CD8-positive, alpha-beta memory T cell (primary cell): ENCODE results near the gene VDAC2. TPM values are rescaled to one million over a fixed set of nuclear protein-coding genes. Genes with fewer than 3 reads are reported as not detected.

Experiments used
- CTCF ChIA-PET: fragments of 350-600 bp; sonication (Branson Sonifier 250); formaldehyde crosslinking; loops from one replicate; lab custom pipeline; 2021; ENCODE audit warnings: antibody characterized with exemption; lab: Charles Lee
- POLR2A ChIA-PET: fragments of 350-600 bp; sonication (Branson Sonifier 250); formaldehyde crosslinking; loops from one replicate; lab custom pipeline; 2021; ENCODE audit warnings: antibody characterized with exemption; lab: Charles Lee
- DNase-seq, 5 donors: peaks; one replicate each; pipeline versions ENCODE4 v3.0.0 to v3.0.0-alpha.2; 2020 to 2022; ENCODE audit warnings: mixed read lengths in 1 of 5
- H3K27ac ChIP-seq: one replicate; pipeline ENCODE4 v1.7.0; 2013; ENCODE audit warnings: low read depth, mild to moderate bottlenecking, low read length, moderate library complexity
- H3K27me3 ChIP-seq: 2 replicates; pipeline ENCODE4 v1.7.0; 2013; ENCODE audit warnings: low read length, mild to moderate bottlenecking; ENCODE audit not compliant: insufficient read depth, poor library complexity, severe bottlenecking
- H3K36me3 ChIP-seq: 2 replicates; pipeline ENCODE4 v1.7.0; 2013; ENCODE audit warnings: mild to moderate bottlenecking, low read length, moderate library complexity; ENCODE audit not compliant: insufficient read depth
- H3K4me1 ChIP-seq: 2 replicates; pipeline ENCODE4 v1.7.0; 2013; ENCODE audit warnings: mild to moderate bottlenecking, low read length, moderate library complexity; ENCODE audit not compliant: insufficient read depth
- H3K4me3 ChIP-seq: 2 replicates; pipeline ENCODE4 v1.7.0; 2013; ENCODE audit warnings: mild to moderate bottlenecking, low read length
- H3K9me3 ChIP-seq: 2 replicates; pipeline ENCODE4 v1.7.0; 2013; ENCODE audit warnings: mild to moderate bottlenecking, low read length
- H3K27ac Mint-ChIP-seq, 8 donors: one replicate each; pipeline ENCODE4 v1.8.0; 2020 to 2021; ENCODE audit warnings: mixed read lengths in 8 of 8, mild to moderate bottlenecking in 6 of 8, inconsistent platforms in 3 of 8, moderate library complexity in 3 of 8
- H3K27me3 Mint-ChIP-seq, 2 donors: one replicate each; pipeline ENCODE4 v1.8.0; 2020 to 2021; ENCODE audit warnings: mixed read lengths in 2 of 2, mild to moderate bottlenecking in 1 of 2, moderate library complexity in 1 of 2
- H3K36me3 Mint-ChIP-seq, 3 donors: one replicate each; pipeline ENCODE4 v1.8.0; 2020 to 2021; ENCODE audit warnings: mixed read lengths in 3 of 3, inconsistent platforms in 1 of 3, mild to moderate bottlenecking in 1 of 3
- H3K4me1 Mint-ChIP-seq, 3 donors: one replicate each; pipeline ENCODE4 v1.8.0; 2020 to 2021; ENCODE audit warnings: mixed read lengths in 3 of 3, inconsistent platforms in 1 of 3, mild to moderate bottlenecking in 1 of 3
- H3K4me3 Mint-ChIP-seq, 7 donors: one replicate each; pipeline ENCODE4 v1.8.0; 2020 to 2021; ENCODE audit warnings: mixed read lengths in 7 of 7, mild to moderate bottlenecking in 6 of 7, moderate library complexity in 4 of 7, inconsistent platforms in 2 of 7
- H3K9me3 Mint-ChIP-seq, 5 donors: one replicate each; pipeline ENCODE4 v1.8.0; 2020 to 2022; ENCODE audit warnings: mixed read lengths in 5 of 5, mild to moderate bottlenecking in 3 of 5, moderate library complexity in 2 of 5, inconsistent platforms in 1 of 5
- polyA plus RNA-seq: library from polyadenylated mRNA; unstranded; fragments of 300-500 nt; fragmentation: Illumina TruSeq; gene quantifications from one replicate; pipeline ENCODE4 v1.2.3, GENCODE V29; 2021
- total RNA-seq, 2 experiments: library from RNA; stranded (reverse); gene quantifications; one replicate each; pipeline ENCODE4 v1.2.3, GENCODE V29; 2021

Gene VDAC2
- total and polyA plus RNA-seq, 3 experiments from 2014 or later: 149 to 261 (median 247) TPM

GRCh38 chr10:75261813-75262705 lies 51.5 kb downstream of the VDAC2 start:
- Histone ChIP-seq H3K27me3 (no peaks in the 10 kb centered on the region), H3K9me3 (no peaks in the 10 kb centered on the region), H3K4me3 (no peak overlapping the region), H3K4me1 (no peaks in the 10 kb centered on the region), H3K27ac (no peak overlapping the region), H3K36me3 (no peaks in the 10 kb centered on the region)
- H3K4me3 Mint-ChIP-seq: no peak overlapping the region
- CTCF ChIA-PET: no interaction called here
- H3K4me1 Mint-ChIP-seq: no peaks in the 10 kb centered on the region
- POLR2A ChIA-PET: no interaction called here
- peaks cover 3 to 7% of the 10 kb centered on the region in 2 donors for H3K27me3 Mint-ChIP-seq
- DNase-seq: no peak
- H3K27ac Mint-ChIP-seq: no peak overlapping the region
- no peaks in the 10 kb centered on the region for H3K36me3 Mint-ChIP-seq
- peaks cover 0 to 2% (median 0%) of the 10 kb centered on the region in 5 donors for H3K9me3 Mint-ChIP-seq

- no peak overlapping the region for H3K27ac Mint-ChIP-seq
- Histone ChIP-seq H3K4me1 (no peaks in the 10 kb centered on the region), H3K4me3 (no peak overlapping the region), H3K36me3 (no peaks in the 10 kb centered on the region), H3K9me3 (no peaks in the 10 kb centered on the region), H3K27me3 (no peaks in the 10 kb centered on the region), H3K27ac (no peak overlapping the region)
- peaks cover 3 to 4% of the 10 kb centered on the region in 2 donors for H3K27me3 Mint-ChIP-seq
- no peak for DNase-seq
- CTCF ChIA-PET: no interaction called here
- H3K4me3 Mint-ChIP-seq: no peak overlapping the region
- H3K36me3 Mint-ChIP-seq: no peaks in the 10 kb centered on the region
- no peaks in the 10 kb centered on the region for H3K4me1 Mint-ChIP-seq
- peaks cover 0 to 2% (median 0%) of the 10 kb centered on the region in 5 donors for H3K9me3 Mint-ChIP-seq
- POLR2A ChIA-PET: no interaction called here
These were observed 53.2 kb downstream of the VDAC2 start for GRCh38 chr10:75263806-75264205.

GRCh38 chr10:75265856-75266255 lies 55.3 kb downstream of the VDAC2 start:
- H3K4me3 ChIP-seq: no peak overlapping the region
- Mint-ChIP-seq H3K9me3 (no peaks in the 10 kb centered on the region), H3K27ac (no peak overlapping the region), H3K27me3 (peaks cover 3 to 4% of the 10 kb centered on the region in 2 donors), H3K36me3 (no peaks in the 10 kb centered on the region), H3K4me1 (no peaks in the 10 kb centered on the region), H3K4me3 (no peak overlapping the region)
- no peaks in the 10 kb centered on the region for H3K9me3 ChIP-seq
- POLR2A ChIA-PET: no interaction called here
- H3K36me3 ChIP-seq: no peaks in the 10 kb centered on the region
- CTCF ChIA-PET: no interaction called here
- no peak overlapping the region for H3K27ac ChIP-seq
- no peaks in the 10 kb centered on the region for H3K27me3 ChIP-seq
- DNase-seq: no peak
- no peaks in the 10 kb centered on the region for H3K4me1 ChIP-seq

GRCh38 chr10:75266945-75267344 lies 56.3 kb downstream of the VDAC2 start:
- no peaks in the 10 kb centered on the region for H3K4me1 Mint-ChIP-seq
- H3K27ac Mint-ChIP-seq: no peak overlapping the region
- Histone ChIP-seq H3K4me1 (no peaks in the 10 kb centered on the region), H3K27me3 (no peaks in the 10 kb centered on the region), H3K9me3 (no peaks in the 10 kb centered on the region), H3K27ac (no peak overlapping the region), H3K4me3 (no peak overlapping the region), H3K36me3 (no peaks in the 10 kb centered on the region)
- no peaks in the 10 kb centered on the region for H3K36me3 Mint-ChIP-seq
- H3K9me3 Mint-ChIP-seq: no peaks in the 10 kb centered on the region
- ChIA-PET CTCF (no interaction called here), POLR2A (no interaction called here)
- no peak overlapping the region for H3K4me3 Mint-ChIP-seq
- DNase-seq: no peak
- H3K27me3 Mint-ChIP-seq: peaks cover 0 to 3% of the 10 kb centered on the region in 2 donors

- Histone ChIP-seq H3K27me3 (no peaks in the 10 kb centered on the region), H3K27ac (no peak overlapping the region), H3K36me3 (no peaks in the 10 kb centered on the region), H3K9me3 (no peaks in the 10 kb centered on the region), H3K4me1 (no peaks in the 10 kb centered on the region), H3K4me3 (no peak overlapping the region)
- no peaks in the 10 kb centered on the region for H3K9me3 Mint-ChIP-seq
- peaks cover 0 to 7% of the 10 kb centered on the region in 2 donors for H3K27me3 Mint-ChIP-seq
- ChIA-PET CTCF (no interaction called here), POLR2A (no interaction called here)
- no peak overlapping the region for H3K27ac Mint-ChIP-seq
- no peak for DNase-seq
- H3K36me3 Mint-ChIP-seq: no peaks in the 10 kb centered on the region
- no peaks in the 10 kb centered on the region for H3K4me1 Mint-ChIP-seq
- no peak overlapping the region for H3K4me3 Mint-ChIP-seq
These were observed 59.0 kb downstream of the VDAC2 start for GRCh38 chr10:75269605-75270004.

- Mint-ChIP-seq H3K36me3 (no peaks in the 10 kb centered on the region), H3K27me3 (peaks cover 4 to 18% of the 10 kb centered on the region in 2 donors), H3K4me3 (no peak overlapping the region), H3K27ac (no peak overlapping the region), H3K4me1 (no peaks in the 10 kb centered on the region), H3K9me3 (no peaks in the 10 kb centered on the region)
- no peak overlapping the region for H3K27ac ChIP-seq
- no peak for DNase-seq
- H3K36me3 ChIP-seq: no peaks in the 10 kb centered on the region
- CTCF ChIA-PET: no interaction called here
- no peaks in the 10 kb centered on the region for H3K4me1 ChIP-seq
- no peaks in the 10 kb centered on the region for H3K9me3 ChIP-seq
- H3K4me3 ChIP-seq: no peak overlapping the region
- H3K27me3 ChIP-seq: peaks cover 5% of the 10 kb centered on the region
- POLR2A ChIA-PET: no interaction called here
These were observed 61.5 kb downstream of the VDAC2 start for GRCh38 chr10:75272094-75272493.

- CTCF ChIA-PET: no interaction called here
- H3K27me3 Mint-ChIP-seq: peaks cover 6 to 18% of the 10 kb centered on the region in 2 donors
- POLR2A ChIA-PET: no interaction called here
- Histone ChIP-seq H3K27me3 (peaks cover 5% of the 10 kb centered on the region), H3K9me3 (no peaks in the 10 kb centered on the region), H3K27ac (no peak overlapping the region), H3K4me1 (no peaks in the 10 kb centered on the region), H3K36me3 (no peaks in the 10 kb centered on the region), H3K4me3 (no peak overlapping the region)
- no peak overlapping the region for H3K27ac Mint-ChIP-seq
- no peaks in the 10 kb centered on the region for H3K4me1 Mint-ChIP-seq
- H3K4me3 Mint-ChIP-seq: no peak overlapping the region
- no peaks in the 10 kb centered on the region for H3K9me3 Mint-ChIP-seq
- DNase-seq: no peak
- H3K36me3 Mint-ChIP-seq: no peaks in the 10 kb centered on the region
These were observed 62.3 kb downstream of the VDAC2 start for GRCh38 chr10:75272896-75273295.

- no peaks in the 10 kb centered on the region for H3K4me1 Mint-ChIP-seq
- no peak overlapping the region for H3K4me3 Mint-ChIP-seq
- POLR2A ChIA-PET: interaction anchor here (0.6 kb wide), 1 partner anchor 20 kb away, joined by 5 read pairs; no protein-coding TSS in a partner anchor
- H3K9me3 Mint-ChIP-seq: no peaks in the 10 kb centered on the region
- H3K9me3 ChIP-seq: no peaks in the 10 kb centered on the region
- no peak overlapping the region for H3K27ac Mint-ChIP-seq
- H3K27me3 Mint-ChIP-seq: peaks cover 9 to 44% of the 10 kb centered on the region in 2 donors
- no peaks in the 10 kb centered on the region for H3K4me1 ChIP-seq
- no peak for DNase-seq
- no peaks in the 10 kb centered on the region for H3K36me3 ChIP-seq
- CTCF ChIA-PET: no interaction called here
- peaks cover 0 to 3% (median 0%) of the 10 kb centered on the region in 3 donors for H3K36me3 Mint-ChIP-seq
- H3K27ac ChIP-seq: no peak overlapping the region
- peaks cover 8% of the 10 kb centered on the region for H3K27me3 ChIP-seq
- no peak overlapping the region for H3K4me3 ChIP-seq
These were observed 65.7 kb downstream of the VDAC2 start for GRCh38 chr10:75276069-75276872.
